KBM-7 (cell line): Measurements from ENCODE around the gene EMILIN2.
"Not testable (repeated sequence)": the region's sequence is repeated elsewhere in the genome, so short reads cannot be mapped to it uniquely, and the experiment has no call there.

Experiments
- DNase-seq: peaks from one replicate; pipeline ENCODE4 v3.0.0-alpha.2; 2015
- in situ Hi-C: fragments of 300-500 bp; cut with MboI; formaldehyde crosslinking; loops from 2 replicates; pipeline ENCODE4 v1.14.3; 2020; ENCODE audit warnings: low sequenced_read_pairs, low pct_unique_long_range_greater_than_20kb, mixed read lengths

The EMILIN2 gene

GRCh38 chr18:2846636-2847316 lies at the start of gene EMILIN2:
Gene EMILIN2, plus strand, starts transcription at chr18:2847006. Its CDS starts 183 bp downstream, at chr18:2847189.
- DNase-seq = peak; percentile 80
- in situ Hi-C loops = no loop called here

- DNase-seq = no peak
- in situ Hi-C loops = no loop called here
Measured at GRCh38 chr18:2797951-2798350, 48.9 kb upstream of the EMILIN2 start.

DNA sequence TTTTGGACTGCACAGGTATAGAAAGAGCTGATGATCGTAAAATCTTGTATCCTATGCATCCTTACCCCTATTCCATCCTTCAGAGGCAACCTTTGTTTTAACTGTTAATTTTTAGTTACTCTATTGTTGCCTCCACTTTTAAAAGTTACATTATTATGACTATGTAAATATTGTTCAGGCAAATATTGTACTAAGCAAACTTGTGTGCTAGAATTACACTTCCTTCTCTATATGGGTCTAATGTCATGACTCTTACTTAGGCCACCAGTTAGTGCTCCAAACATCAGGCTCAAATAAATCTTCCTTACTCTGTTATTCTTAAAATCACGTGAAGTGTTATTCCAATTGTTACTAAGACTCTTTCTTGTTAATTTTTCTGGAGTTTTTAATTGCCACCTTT lies 47.4 kb upstream of the EMILIN2 start:
- DNase-seq = no peak
- in situ Hi-C loops = no loop called here

DNA sequence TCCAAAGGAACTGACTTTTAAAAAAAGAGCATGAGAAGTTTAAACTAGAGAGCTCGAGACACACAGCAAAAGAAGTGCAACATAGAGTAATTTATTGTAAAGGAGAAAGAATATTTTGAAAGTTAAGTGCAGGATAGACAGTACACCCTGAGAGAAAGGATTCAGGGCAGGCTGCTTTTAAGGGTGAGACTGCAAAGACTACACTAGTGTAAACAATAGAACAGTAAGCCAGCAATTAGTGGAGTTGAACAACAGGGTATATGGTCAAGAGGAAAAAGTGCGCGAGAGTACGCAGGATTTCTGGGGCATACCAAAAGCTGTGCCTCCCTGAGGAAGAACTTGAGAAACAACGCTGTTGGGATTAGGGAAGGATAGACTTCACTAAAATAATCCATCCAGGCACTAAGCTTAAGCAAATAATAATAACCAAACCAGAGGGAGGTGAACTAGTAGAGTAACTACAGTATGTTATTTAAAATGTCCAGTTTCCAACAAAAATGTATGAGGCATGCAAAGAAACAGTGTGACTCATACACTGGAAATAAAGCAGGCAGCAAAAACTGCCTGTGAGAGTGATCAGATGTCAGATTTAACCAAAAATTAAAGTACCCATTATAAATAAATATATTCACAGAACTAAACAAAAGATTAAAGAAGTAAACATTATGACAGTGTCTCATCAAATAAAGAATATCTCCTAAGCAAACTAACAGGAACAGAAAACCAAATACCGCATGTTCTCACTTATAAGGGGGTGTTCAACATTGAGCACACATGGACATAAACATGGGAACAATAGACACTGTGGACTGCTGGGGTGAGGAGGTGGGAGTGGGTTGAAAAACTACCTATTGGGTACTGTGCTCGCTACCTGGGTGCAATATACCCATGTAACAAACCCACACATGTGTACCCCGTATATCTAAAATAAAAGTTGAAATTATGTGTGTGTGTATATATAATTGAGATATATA lies 40.5 kb upstream of the EMILIN2 start:
- in situ Hi-C loops = no loop called here
- no peak for DNase-seq

- DNase-seq, in situ Hi-C loops: not testable (repeated sequence)
Measured at GRCh38 chr18:2808640-2809039, 38.2 kb upstream of the EMILIN2 start.

GRCh38 chr18:2809666-2810183 lies 37.1 kb upstream of the EMILIN2 start:
- DNase-seq, in situ Hi-C loops: not testable (repeated sequence)

GRCh38 chr18:2811416-2811815 lies 35.4 kb upstream of the EMILIN2 start:
- in situ Hi-C loops = no loop called here

GRCh38 chr18:2814928-2815327 lies 31.9 kb upstream of the EMILIN2 start:
- no peak for DNase-seq
- in situ Hi-C loops = no loop called here

More at GRCh38 chr18:2811416-2811815, 35.4 kb upstream of the EMILIN2 start:
- no peak for DNase-seq

GRCh38 chr18:2818281-2818680 lies 28.5 kb upstream of the EMILIN2 start:
- in situ Hi-C loops = no loop called here
- no peak for DNase-seq

DNA sequence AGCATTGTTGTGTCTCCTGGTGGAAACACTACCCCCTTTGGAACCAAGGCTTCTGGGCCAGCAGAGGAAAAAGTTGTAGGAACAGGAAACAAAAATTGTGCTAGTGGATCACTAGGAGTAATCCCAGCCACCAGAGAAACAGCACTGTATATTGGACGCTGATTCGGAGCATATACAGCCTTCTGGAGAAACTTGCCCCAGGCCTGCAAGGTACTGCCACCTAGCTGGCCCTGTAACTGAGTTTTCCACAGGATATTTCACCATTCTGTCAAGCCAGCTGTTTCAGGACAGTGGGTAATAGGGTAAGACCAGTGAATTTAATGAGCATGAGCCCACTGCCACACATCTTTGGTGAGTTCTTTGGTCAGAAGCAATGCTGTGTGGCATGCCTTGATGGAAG lies 25.1 kb upstream of the EMILIN2 start:
- in situ Hi-C loops = no loop called here
- DNase-seq = no peak

GRCh38 chr18:2822213-2822921 lies 24.4 kb upstream of the EMILIN2 start:
- in situ Hi-C loops = no loop called here
- DNase-seq = no peak

DNA sequence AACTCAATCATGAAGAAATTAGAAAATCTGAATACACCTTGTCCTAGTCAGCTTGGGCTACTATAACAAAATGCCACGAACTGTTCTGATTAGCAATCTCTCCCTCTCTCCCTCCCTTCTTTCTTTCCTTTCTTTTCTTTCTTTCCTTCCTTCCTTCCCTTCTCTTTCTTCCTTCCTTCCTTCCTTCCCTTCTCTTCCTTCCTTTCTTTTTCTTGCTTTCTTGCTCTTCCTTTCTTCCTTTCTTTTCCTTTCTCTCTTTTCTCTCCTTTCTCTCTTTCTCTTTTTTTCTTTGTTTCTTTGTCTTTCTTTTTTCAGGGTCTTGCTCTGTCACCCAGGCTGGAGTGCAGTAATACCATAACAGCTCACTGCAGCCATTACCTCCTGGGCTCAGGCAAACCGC lies 23.6 kb upstream of the EMILIN2 start:
- DNase-seq = no peak
- in situ Hi-C loops = no loop called here

GRCh38 chr18:2823966-2824365 lies 22.8 kb upstream of the EMILIN2 start:
- no peak for DNase-seq
- in situ Hi-C loops = no loop called here

DNA sequence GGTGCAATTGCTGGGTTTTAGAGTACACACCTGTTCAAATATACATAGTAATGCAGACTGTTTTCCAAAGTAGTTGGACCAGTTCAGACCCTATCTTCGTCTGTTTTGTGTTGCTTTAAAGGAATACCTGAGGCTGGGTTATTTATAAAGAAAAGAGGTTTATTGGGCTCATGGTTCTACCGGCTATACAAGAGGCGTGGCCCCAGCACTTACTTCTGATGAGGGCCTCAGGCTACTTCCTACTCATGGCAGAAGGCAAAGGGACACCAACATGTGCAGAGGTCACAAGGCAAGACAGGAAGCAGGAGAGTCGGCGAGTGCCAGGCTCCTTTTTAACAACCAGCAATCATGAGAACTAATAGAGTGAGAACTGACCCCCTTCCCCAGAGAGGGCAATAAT lies 21.9 kb upstream of the EMILIN2 start:
- in situ Hi-C loops = no loop called here
- no peak for DNase-seq

DNA sequence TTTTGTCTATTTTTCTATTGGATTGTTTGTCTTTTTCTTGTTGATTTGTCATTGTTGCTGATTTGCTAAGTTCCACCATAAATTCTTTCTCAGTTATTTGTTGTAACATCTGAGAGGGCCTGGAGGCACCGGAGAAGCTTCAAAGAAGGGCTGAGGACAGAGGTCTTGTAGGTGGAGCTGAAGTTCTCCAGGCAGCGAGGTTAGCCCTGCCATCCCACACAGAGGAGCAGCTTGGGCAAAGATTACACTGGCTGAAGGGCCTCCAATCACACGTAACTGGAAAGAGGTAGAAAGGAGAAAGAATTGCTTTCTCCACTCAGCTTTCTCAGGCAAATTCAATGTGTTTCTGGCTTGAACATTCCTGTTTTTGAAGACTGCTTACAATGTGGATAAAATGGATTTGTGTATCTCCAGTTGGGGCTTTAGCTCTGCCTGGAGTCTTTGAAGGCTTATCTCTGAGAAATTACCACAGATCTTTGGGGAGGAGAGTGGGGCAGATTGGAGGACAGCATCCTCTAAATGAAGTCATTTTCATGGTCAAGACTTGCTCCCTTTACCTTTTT lies 21.1 kb upstream of the EMILIN2 start:
- in situ Hi-C loops = no loop called here
- DNase-seq = no peak

DNA sequence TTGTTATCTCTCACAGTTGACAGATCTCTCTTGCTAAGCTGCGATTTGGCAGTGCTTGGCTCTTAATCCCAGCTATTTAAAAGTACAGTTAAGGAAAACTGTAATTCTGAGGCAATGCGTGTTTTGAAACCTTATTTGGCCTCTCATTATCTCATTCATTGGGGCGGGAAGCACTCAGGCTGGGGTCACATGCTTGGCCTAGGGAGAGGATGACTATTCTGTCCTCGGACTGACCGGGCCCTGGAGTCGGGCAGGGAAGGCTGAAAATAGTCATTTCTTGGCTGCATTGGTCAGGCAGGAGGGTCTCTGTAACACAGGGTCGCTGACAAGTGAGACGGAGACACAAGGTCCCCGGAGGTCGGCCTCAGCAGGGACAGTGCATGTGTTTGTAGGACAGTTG lies 20.2 kb upstream of the EMILIN2 start:
- DNase-seq = no peak
- in situ Hi-C loops = no loop called here

GRCh38 chr18:2827061-2827460 lies 19.7 kb upstream of the EMILIN2 start:
- DNase-seq = no peak
- in situ Hi-C loops = no loop called here

GRCh38 chr18:2836118-2836517 lies 10.7 kb upstream of the EMILIN2 start:
- DNase-seq, in situ Hi-C loops: not testable (repeated sequence)

GRCh38 chr18:2837290-2837689 lies 9.5 kb upstream of the EMILIN2 start:
- in situ Hi-C loops, DNase-seq: not testable (repeated sequence)
